Subcutaneous adipose tissue (tissue), 4 donors: ENCODE results near the gene RBP5. TPM values are rescaled to one million over a fixed set of nuclear protein-coding genes. Genes with fewer than 3 reads are reported as not detected.

ENCODE experiments used
- total RNA-seq, 4 donors: library from RNA; depleted of rRNA; stranded (reverse); fragments of >200 nt; gene quantifications; one replicate each; pipeline ENCODE4 v1.1.0, GENCODE V29; 2016
- TF ChIP-seq, protein P1 (sequence below): fragments of 450-650 bp; IDR thresholded peaks from one replicate; pipeline ENCODE4 v1.5.1; 2016; ENCODE audit warnings: low read depth, mild to moderate bottlenecking, control low read depth, antibody characterized with exemption, moderate library complexity

Gene RBP5
- total RNA-seq, 4 donors from 2014 or later: 2.2 TPM; not detected in 3

DNA sequence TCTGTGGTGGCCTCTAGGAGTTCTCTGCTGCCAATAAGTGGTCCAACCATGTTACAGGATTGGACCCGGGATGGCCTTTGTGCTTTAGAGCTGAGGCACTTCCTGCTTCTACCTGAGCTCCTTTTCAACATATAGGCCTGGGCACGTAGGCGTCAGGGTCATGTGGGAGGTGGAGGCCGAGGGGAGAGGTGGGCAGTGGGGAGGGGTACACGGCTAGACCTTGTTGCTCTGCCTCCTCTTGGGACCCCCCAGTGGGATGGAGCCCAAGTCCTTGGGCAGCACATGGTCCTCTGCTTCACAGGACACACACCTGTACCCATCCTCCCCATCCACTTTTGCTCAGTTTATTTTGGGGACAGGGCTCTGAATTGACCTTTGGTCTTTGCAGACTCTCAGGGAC is 7.4 kb downstream of the RBP5 start:
- TF ChIP-seq, protein P1, sequence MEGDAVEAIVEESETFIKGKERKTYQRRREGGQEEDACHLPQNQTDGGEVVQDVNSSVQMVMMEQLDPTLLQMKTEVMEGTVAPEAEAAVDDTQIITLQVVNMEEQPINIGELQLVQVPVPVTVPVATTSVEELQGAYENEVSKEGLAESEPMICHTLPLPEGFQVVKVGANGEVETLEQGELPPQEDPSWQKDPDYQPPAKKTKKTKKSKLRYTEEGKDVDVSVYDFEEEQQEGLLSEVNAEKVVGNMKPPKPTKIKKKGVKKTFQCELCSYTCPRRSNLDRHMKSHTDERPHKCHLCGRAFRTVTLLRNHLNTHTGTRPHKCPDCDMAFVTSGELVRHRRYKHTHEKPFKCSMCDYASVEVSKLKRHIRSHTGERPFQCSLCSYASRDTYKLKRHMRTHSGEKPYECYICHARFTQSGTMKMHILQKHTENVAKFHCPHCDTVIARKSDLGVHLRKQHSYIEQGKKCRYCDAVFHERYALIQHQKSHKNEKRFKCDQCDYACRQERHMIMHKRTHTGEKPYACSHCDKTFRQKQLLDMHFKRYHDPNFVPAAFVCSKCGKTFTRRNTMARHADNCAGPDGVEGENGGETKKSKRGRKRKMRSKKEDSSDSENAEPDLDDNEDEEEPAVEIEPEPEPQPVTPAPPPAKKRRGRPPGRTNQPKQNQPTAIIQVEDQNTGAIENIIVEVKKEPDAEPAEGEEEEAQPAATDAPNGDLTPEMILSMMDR: no peak

DNA sequence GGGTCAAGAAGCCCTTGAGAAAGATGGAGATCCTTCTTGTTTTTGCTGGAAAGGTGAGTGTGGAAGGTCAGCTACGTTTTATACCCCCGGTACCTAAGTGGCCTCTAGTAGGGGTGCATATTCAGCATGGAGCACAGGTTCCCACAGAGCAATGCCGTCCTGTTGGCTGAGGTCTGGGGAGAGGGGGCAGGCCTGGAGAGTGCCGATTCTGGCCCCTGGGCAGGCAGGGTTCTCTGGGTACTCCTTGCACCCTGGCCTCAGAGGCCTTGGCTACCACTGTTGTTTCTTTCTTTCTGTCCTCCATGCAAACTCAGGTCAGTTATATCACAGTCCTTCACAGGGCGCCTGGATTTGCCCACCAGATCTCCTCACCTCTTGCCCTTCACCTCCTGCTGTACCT is 8.5 kb downstream of the RBP5 start:
- TF ChIP-seq, protein P1: no peak

DNA sequence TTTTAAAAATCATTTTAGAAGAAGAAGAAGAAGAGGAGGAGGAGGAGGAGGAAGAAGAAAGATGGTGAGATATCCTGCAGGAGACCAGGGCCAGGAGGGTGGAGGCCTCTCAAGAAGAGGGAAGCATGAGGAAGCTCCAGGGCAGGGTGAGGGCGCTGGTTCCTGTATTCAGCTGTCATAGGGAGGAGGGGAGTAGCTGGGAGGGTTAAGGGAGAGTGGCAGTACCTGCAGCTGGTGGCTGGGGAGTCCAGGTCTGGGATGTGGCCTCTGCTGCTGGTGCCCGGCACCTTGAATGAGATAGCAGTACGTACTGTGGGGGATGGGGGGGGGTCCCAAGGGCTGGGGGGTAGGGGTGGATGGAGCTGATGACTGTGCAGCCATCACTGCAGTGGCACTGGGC is 9.8 kb downstream of the RBP5 start:
- TF ChIP-seq, protein P1: no peak

DNA sequence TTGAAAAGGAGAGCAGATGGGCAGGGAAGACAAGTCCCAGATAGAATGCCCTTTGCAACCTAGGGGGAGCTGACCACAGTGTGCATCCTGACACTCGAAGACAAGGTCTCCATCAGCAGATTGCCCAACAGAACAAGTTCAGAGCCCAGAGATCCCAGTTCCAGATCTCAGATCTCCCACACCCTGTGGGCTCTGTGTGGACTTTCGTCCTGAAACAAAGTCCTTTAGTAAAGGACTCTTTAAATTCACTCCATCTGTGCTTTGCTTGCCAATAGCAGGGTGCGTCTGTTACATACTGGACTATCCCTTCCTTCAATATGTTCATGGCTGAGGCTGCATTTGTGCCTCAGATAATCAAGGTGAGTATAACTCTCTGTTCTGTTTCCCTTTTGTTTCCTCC is 11.0 kb downstream of the RBP5 start:
- TF ChIP-seq, protein P1: no peak

DNA sequence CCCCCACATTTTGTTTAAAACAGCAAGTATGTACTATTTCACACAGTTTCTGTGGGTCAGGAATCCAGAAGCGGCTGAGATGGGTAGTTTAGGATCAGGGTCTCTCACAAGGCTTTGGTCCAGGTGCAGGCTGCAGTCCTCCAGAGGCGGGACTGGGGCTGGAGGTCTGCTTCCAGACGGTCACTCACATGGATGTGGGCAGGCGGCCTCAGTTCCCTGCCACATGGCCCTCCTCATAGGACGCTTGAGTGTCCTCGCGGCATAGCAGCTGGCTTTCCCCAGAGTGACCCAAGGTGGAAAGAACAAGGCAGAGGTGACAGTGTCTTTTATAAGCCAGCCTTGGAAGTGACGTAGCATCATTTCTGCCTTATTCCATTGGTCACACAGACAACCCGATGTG is 11.8 kb downstream of the RBP5 start:
- TF ChIP-seq, protein P1: no peak

DNA sequence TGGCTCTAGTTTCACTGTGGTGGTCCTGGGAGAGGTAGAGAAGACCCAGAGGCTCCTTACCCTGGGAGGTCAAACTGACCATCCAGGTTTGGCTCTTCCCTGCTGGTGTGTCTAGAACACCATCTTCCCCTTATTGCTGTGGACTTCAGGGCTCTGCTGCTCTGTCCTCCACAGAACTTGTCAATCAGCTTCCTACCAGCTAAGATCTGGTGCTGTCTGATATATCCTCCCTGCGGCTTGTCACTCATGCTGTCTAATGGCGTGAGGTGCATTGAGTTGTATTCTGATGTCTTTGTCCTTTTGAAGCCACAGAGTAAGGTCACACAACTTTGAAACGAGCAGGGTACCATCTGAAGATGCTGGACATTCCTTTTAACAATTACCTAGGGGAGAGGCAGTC is 12.5 kb downstream of the RBP5 start:
- TF ChIP-seq, protein P1: no peak

DNA sequence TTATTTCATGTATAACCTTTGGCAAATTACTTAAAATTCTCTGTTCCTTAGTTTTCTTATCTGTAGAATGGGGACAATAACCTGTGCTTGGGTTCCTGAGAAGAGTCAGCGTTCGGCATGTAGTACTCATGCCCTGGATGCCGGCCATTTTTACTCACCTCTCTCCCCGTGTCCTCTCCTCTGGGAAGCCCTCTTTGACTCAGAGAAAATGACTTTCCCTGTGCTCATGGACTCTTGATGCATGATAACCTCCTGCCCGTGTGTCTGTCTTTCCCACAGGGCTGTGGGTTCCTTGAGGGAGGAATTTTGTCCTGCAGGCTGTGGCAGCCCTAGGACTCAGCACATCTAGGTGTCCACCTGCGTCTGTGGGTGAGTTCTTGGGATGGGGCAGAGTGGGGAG is 13.8 kb downstream of the RBP5 start:
- TF ChIP-seq, protein P1: no peak
